ENCODE data around the gene MDN1.

The MDN1 gene

DNA sequence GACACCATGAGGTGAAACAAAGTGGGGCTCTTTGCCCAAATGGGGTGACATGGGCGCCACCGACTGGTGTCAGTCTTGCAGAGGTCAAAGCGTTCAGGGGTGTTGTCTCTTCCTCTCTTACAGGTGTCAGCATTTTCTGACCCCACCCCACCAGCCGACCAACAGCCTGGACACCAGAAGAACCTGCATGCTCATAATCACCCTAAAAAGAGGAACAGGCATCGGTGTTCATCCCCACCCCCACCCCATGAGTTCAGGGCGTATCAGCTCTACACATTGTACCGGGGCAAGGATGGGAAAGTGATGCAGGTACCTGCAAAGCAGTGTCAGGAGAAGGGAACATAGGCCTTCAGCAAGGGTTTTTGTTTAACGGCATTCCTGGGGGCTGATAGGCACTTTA, 195.8 kb downstream of the MDN1 start:
- Mint-ChIP-seq H3K4me3 (no peak overlapping the region), H3K27me3 (ENCODE audit: low read depth, poor library complexity) (peaks cover 4% of the 10 kb centered on the region), H3K27ac (no peak overlapping the region), H3K9me3 (no peaks in the 10 kb centered on the region), H3K36me3 (ENCODE audit: low read depth) (peaks cover 37% of the 10 kb centered on the region), H3K4me1 (peaks cover 10% of the 10 kb centered on the region)
- TF ChIP-seq CTCF (IDR thresholded peaks at IDR 0.05), result no peak
- DNase-seq, result no peak

DNA sequence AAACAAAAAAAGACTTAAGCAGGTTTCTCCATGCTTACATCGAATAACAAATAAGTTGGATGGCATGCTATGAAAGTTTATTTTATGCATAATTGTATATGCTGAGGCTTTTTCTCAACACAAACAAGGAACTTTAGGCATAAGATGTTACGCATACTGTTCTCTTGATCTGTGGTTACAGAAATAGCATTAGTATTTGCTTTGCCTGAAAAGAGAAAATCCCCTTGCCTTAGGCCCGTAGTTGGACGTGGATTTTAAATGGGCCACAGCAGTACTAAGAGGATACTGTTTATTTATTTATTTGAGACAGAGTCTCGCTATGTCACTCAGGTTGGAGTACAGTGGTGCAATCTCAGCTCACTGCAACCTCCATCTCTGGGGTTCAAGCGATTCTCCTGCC, 200.0 kb downstream of the MDN1 start:
- Mint-ChIP-seq H3K36me3 (ENCODE audit: low read depth) (peaks cover 18% of the 10 kb centered on the region), H3K4me3 (no peak overlapping the region), H3K9me3 (no peaks in the 10 kb centered on the region), H3K4me1 (peaks cover 12% of the 10 kb centered on the region), H3K27me3 (ENCODE audit: low read depth, poor library complexity) (no peaks in the 10 kb centered on the region), H3K27ac (no peak overlapping the region)
- DNase-seq, result no peak
- no peak for TF ChIP-seq CTCF (IDR thresholded peaks at IDR 0.05)

- Mint-ChIP-seq H3K4me3 (no peak overlapping the region), H3K9me3 (no peaks in the 10 kb centered on the region), H3K4me1 (peaks cover 12% of the 10 kb centered on the region), H3K36me3 (ENCODE audit: low read depth) (peaks cover 10% of the 10 kb centered on the region), H3K27ac (no peak overlapping the region), H3K27me3 (ENCODE audit: low read depth, poor library complexity) (peaks cover 2% of the 10 kb centered on the region)
- TF ChIP-seq CTCF (IDR thresholded peaks at IDR 0.05), result no peak
- no peak for DNase-seq
Measured at GRCh38 chr6:89618026-89618425, 201.6 kb downstream of the MDN1 start.

GRCh38 chr6:89616531-89616930, 203.1 kb downstream of the MDN1 start:
- Mint-ChIP-seq H3K9me3 (no peaks in the 10 kb centered on the region), H3K36me3 (ENCODE audit: low read depth) (peaks cover 6% of the 10 kb centered on the region), H3K4me1 (peaks cover 20% of the 10 kb centered on the region), H3K27me3 (ENCODE audit: low read depth, poor library complexity) (peaks cover 3% of the 10 kb centered on the region), H3K27ac (no peak overlapping the region), H3K4me3 (no peak overlapping the region)
- no peak for DNase-seq
- TF ChIP-seq CTCF (IDR thresholded peaks at IDR 0.05), result no peak

DNA sequence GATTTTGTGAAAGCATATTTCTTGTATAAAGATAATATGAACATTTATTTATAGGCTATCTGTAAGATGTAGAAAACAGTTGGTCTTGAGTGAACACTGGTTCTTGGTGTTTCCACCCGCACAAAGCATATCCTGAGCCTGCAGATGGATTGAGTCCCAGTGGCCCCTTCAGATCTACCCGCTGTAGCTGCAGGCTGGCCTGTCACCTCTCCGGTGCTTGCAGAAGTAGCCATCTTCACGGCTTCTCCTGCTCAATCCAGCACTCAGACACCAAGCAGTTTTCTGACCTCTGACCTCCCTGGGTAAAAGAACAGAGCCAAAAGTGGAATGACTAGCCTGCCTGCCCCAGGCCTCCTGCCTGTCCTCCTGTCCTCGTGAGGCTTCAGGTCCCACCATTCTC, 203.7 kb downstream of the MDN1 start:
- Mint-ChIP-seq H3K27me3 (ENCODE audit: low read depth, poor library complexity) (peaks cover 4% of the 10 kb centered on the region), H3K9me3 (no peaks in the 10 kb centered on the region), H3K4me1 (peaks cover 20% of the 10 kb centered on the region), H3K27ac (no peak overlapping the region), H3K4me3 (no peak overlapping the region), H3K36me3 (ENCODE audit: low read depth) (peaks cover 6% of the 10 kb centered on the region)
- no peak for TF ChIP-seq CTCF (IDR thresholded peaks at IDR 0.05)
- DNase-seq, result no peak

GRCh38 chr6:89613790-89614189, 205.8 kb downstream of the MDN1 start:
- DNase-seq, result no peak
- Mint-ChIP-seq H3K4me1 (peaks cover 30% of the 10 kb centered on the region), H3K36me3 (ENCODE audit: low read depth) (peaks cover 10% of the 10 kb centered on the region), H3K4me3 (no peak overlapping the region), H3K9me3 (no peaks in the 10 kb centered on the region), H3K27ac (no peak overlapping the region), H3K27me3 (ENCODE audit: low read depth, poor library complexity) (peaks cover 8% of the 10 kb centered on the region)
- no peak for TF ChIP-seq CTCF (IDR thresholded peaks at IDR 0.05)
